Inferior parietal cortex (tissue), 1 donor: Measurements from ENCODE around the gene C1orf122.
A peak's percentile ranks its signal among the peaks of the same experiment; 100 is the strongest.
"Not testable (repeated sequence)": the region's sequence is repeated elsewhere in the genome, so short reads cannot be mapped to it uniquely, and the experiment has no call there.

ENCODE experiments used
- DNase-seq: peaks from one replicate; pipeline ENCODE4 v3.0.0-alpha.2; 2016; ENCODE audit errors: extremely low spot score

The C1orf122 gene

GRCh38 chr1:37807555-37808368 lies at the start of gene C1orf122, which contains the start of gene YRDC:
Gene C1orf122, plus strand, starts transcription at chr1:37807790. Its CDS starts 615 bp downstream, at chr1:37808405.
Gene YRDC, minus strand, starts transcription at chr1:37808208. Its CDS starts 28 bp downstream, at chr1:37808180.
- peak; percentile 95 for DNase-seq

- DNase-seq: no peak
Measured at GRCh38 chr1:37759451-37759850, 48.1 kb upstream of the C1orf122 start.

GRCh38 chr1:37761416-37762095 lies 46.0 kb upstream of the C1orf122 start:
- no peak for DNase-seq

GRCh38 chr1:37762516-37762915 lies 45.1 kb upstream of the C1orf122 start:
- DNase-seq: no peak

- DNase-seq: no peak
Measured at GRCh38 chr1:37763791-37764413, 43.7 kb upstream of the C1orf122 start.

- no peak for DNase-seq
Measured at GRCh38 chr1:37764414-37764825, 43.2 kb upstream of the C1orf122 start.

- peak; percentile 60 for DNase-seq
Measured at GRCh38 chr1:37764888-37765441, 42.6 kb upstream of the C1orf122 start, which contains the start of gene EPHA10. Gene EPHA10, minus strand, starts transcription at chr1:37765120. Its CDS starts 54 bp downstream, at chr1:37765066.

- DNase-seq: no peak
Measured at GRCh38 chr1:37765916-37766664, 41.5 kb upstream of the C1orf122 start.

- DNase-seq: no peak
Measured at GRCh38 chr1:37767488-37767887, 40.1 kb upstream of the C1orf122 start.

GRCh38 chr1:37771440-37771839 lies 36.1 kb upstream of the C1orf122 start:
- DNase-seq: not testable (repeated sequence)

GRCh38 chr1:37776946-37777516 lies 30.6 kb upstream of the C1orf122 start:
- DNase-seq: no peak

- DNase-seq: no peak
Measured at GRCh38 chr1:37778654-37779053, 28.9 kb upstream of the C1orf122 start.

GRCh38 chr1:37782491-37782890 lies 25.1 kb upstream of the C1orf122 start:
- no peak for DNase-seq

- no peak for DNase-seq
Measured at GRCh38 chr1:37792943-37793686, 14.5 kb upstream of the C1orf122 start.

GRCh38 chr1:37793773-37794371 lies 13.7 kb upstream of the C1orf122 start, which contains the start of gene MANEAL:
Gene MANEAL, plus strand, starts transcription at chr1:37793847. Its CDS starts 336 bp downstream, at chr1:37794183.
- peak; percentile 30 for DNase-seq

- DNase-seq: no peak
Measured at GRCh38 chr1:37794372-37795339, 12.9 kb upstream of the C1orf122 start.

GRCh38 chr1:37795340-37796125 lies 12.1 kb upstream of the C1orf122 start:
- no peak for DNase-seq
